Right lobe of liver (tissue), 6 donors: ENCODE measurements around the gene WNT16. TPM values are rescaled to one million over a fixed set of nuclear protein-coding genes. Genes with fewer than 3 reads are reported as not detected.

Source experiments
- ATAC-seq, 4 donors: fragments of 200-7000 bp; cut with Tn5 transposase; one replicate each; pipeline ENCODE4 v1.9.1; 2020; ENCODE audit warnings: mild to moderate bottlenecking in 4 of 4, moderate library complexity in 4 of 4
- DNase-seq, 3 donors: peaks; one replicate each; pipeline ENCODE4 v3.0.0-alpha.2; 2020
- H3K27ac ChIP-seq, 3 donors: fragments of 200-600 bp; one replicate each; pipeline ENCODE4 v1.8.0; 2022
- H3K27me3 ChIP-seq, 2 donors: fragments of 200-600 bp; one replicate each; pipeline ENCODE4 v1.8.0; 2022
- H3K36me3 ChIP-seq, 4 donors: fragments of 200-600 bp; sonication (generic) in 1 of 4; one replicate each; pipeline versions ENCODE4 v1.5.1 to v1.8.0; 2017 to 2022; ENCODE audit warnings: control low read depth in 1 of 4
- H3K4me1 ChIP-seq, 4 donors: fragments of 200-600 bp; sonication (generic) in 1 of 4; one replicate each; pipeline versions ENCODE4 v1.5.1 to v1.8.0; 2017 to 2022; ENCODE audit warnings: control low read depth in 1 of 4
- H3K4me3 ChIP-seq, 3 donors: fragments of 200-600 bp; one replicate each; pipeline ENCODE4 v1.8.0; 2022
- H3K9me3 ChIP-seq, 4 donors: fragments of 200-600 bp; sonication (generic) in 1 of 4; one replicate each; pipeline versions ENCODE4 v1.5.1 to v1.8.0; 2017 to 2022; ENCODE audit warnings: control low read depth in 1 of 4
- CTCF ChIP-seq, 4 donors: fragments of 200-600 bp in 3 of 4; fragments of 450-650 bp in 1 of 4; IDR thresholded peaks; one replicate each; pipeline versions ENCODE4 v1.5.1 to v1.8.0; 2016 to 2022; ENCODE audit warnings: antibody characterized with exemption in 4 of 4, mild to moderate bottlenecking in 2 of 4
- POLR2A ChIP-seq: fragments of 450-650 bp; IDR thresholded peaks from one replicate; pipeline ENCODE4 v1.6.1; 2017; ENCODE audit warnings: antibody characterized with exemption, mild to moderate bottlenecking
- WGBS: methylation state at CpG from one replicate; pipeline ENCODE4 v1.1.6; 2018; ENCODE audit warnings: low coverage, low lambda C conversion rate; ENCODE audit not compliant: insufficient coverage; ENCODE audit errors: missing lambda C conversion rate; 5-methylcytosine and 5-hydroxymethylcytosine counted together
- intact Hi-C, 2 donors: fragments of 100-400 bp; cut with DNase I; formaldehyde crosslinking; loops; one replicate each; pipeline versions ENCODE4 v1.11.2 to v1.14.1; 2022
- total RNA-seq, 6 experiments: library from RNA; depleted of rRNA in 2 of 6; stranded (reverse); fragments of >200 nt in 2 of 6; fragmentation: NEBNext Ultra II Directional in 3 of 6; extraction: Animal tissue kit (Norgen Biotek cat#: 25700) in 3 of 6; gene quantifications; one replicate each; pipeline versions ENCODE4 v1.1.0 to v1.2.4, GENCODE V29; 2016 to 2023
- donor health status: DM: no; HTN: yes; CAD: no.
- donor health status: DM: no; HTN: no; CAD: no.
- donor health status: DM: no; HTN: no; CAD: no.
- donor health status: DM: no; HTN: yes; CAD: no.
- donor health status: DM: no; HTN: yes; CAD: no.

Gene WNT16
- total RNA-seq, 6 experiments from 2014 or later, result not detected

- WGBS, result 55% methylated on average over 2 of the region's 2 CpGs
- Histone ChIP-seq H3K27me3 (no peaks in the 10 kb centered on the region), H3K4me1 (no peaks in the 10 kb centered on the region), H3K4me3 (no peak overlapping the region), H3K36me3 (no peaks in the 10 kb centered on the region), H3K9me3 (no peaks in the 10 kb centered on the region), H3K27ac (no peak overlapping the region)
- DNase-seq (no peak), ATAC-seq (no peak)
- intact Hi-C loops, result no loop called here
- no peak for TF ChIP-seq POLR2A
- no peak for TF ChIP-seq CTCF (IDR thresholded peaks at IDR 0.05)
Measured at GRCh38 chr7:121384265-121384664, 55.5 kb downstream of the WNT16 start.

GRCh38 chr7:121385056-121385799, 56.4 kb downstream of the WNT16 start:
- H3K36me3 ChIP-seq, result no peaks in the 10 kb centered on the region
- WGBS, result 87% methylated on average over 4 of the region's 4 CpGs
- no peak for DNase-seq
- no peak overlapping the region for H3K4me3 ChIP-seq
- H3K9me3 ChIP-seq, result no peaks in the 10 kb centered on the region
- H3K4me1 ChIP-seq, result no peaks in the 10 kb centered on the region
- no peak overlapping the region for H3K27ac ChIP-seq
- intact Hi-C loops, result no loop called here
- ATAC-seq, result no peak
- TF ChIP-seq POLR2A (no peak), CTCF (IDR thresholded peaks at IDR 0.05) (no peak)
- no peaks in the 10 kb centered on the region for H3K27me3 ChIP-seq

- Histone ChIP-seq H3K27ac (no peak overlapping the region), H3K4me3 (no peak overlapping the region), H3K27me3 (no peaks in the 10 kb centered on the region), H3K9me3 (no peaks in the 10 kb centered on the region), H3K36me3 (no peaks in the 10 kb centered on the region), H3K4me1 (no peaks in the 10 kb centered on the region)
- intact Hi-C loops, result no loop called here
- no peak for DNase-seq
- TF ChIP-seq POLR2A (no peak), CTCF (IDR thresholded peaks at IDR 0.05) (no peak)
- peak in 2 of 4 donors; percentile 29 to 53 for ATAC-seq
- 35% methylated on average over 1 of the region's 1 CpG for WGBS
Measured at GRCh38 chr7:121385800-121386179, 57.0 kb downstream of the WNT16 start.

GRCh38 chr7:121388950-121389349, 60.1 kb downstream of the WNT16 start:
- peaks cover 0 to under 1% (median 0%) of the 10 kb centered on the region in 4 donors for H3K4me1 ChIP-seq
- no peaks in the 10 kb centered on the region for H3K36me3 ChIP-seq
- no peak for ATAC-seq
- H3K4me3 ChIP-seq, result no peak overlapping the region
- no peaks in the 10 kb centered on the region for H3K27me3 ChIP-seq
- no peak overlapping the region for H3K27ac ChIP-seq
- H3K9me3 ChIP-seq, result no peaks in the 10 kb centered on the region
- no peak for TF ChIP-seq POLR2A
- no peak for TF ChIP-seq CTCF (IDR thresholded peaks at IDR 0.05)
- WGBS, result 100% methylated on average over 1 of the region's 1 CpG
- intact Hi-C loops, result no loop called here
- no peak for DNase-seq

- H3K27ac ChIP-seq, result no peak overlapping the region
- ATAC-seq (no peak), DNase-seq (no peak)
- peaks cover 0 to 7% (median 3%) of the 10 kb centered on the region in 4 donors for H3K4me1 ChIP-seq
- no peaks in the 10 kb centered on the region for H3K9me3 ChIP-seq
- H3K4me3 ChIP-seq, result no peak overlapping the region
- no peaks in the 10 kb centered on the region for H3K27me3 ChIP-seq
- TF ChIP-seq CTCF (IDR thresholded peaks at IDR 0.05) (no peak), POLR2A (no peak)
- intact Hi-C loops, result no loop called here
- no peaks in the 10 kb centered on the region for H3K36me3 ChIP-seq
Measured at GRCh38 chr7:121390109-121390508, 61.3 kb downstream of the WNT16 start.
